Pericardium fibroblast (primary cell): ENCODE measurements around the gene TMEM225. TPM values are rescaled to one million over a fixed set of nuclear protein-coding genes. Genes with fewer than 3 reads are reported as not detected.

Experiments
- total RNA-seq: library from RNA; depleted of rRNA; stranded (reverse); fragments of >200 nt; gene quantifications from 2 replicates; pipeline ENCODE4 v1.2.3, GENCODE V29; 2015

Gene TMEM225
- total RNA-seq, result not detected in 2 replicates

DNA sequence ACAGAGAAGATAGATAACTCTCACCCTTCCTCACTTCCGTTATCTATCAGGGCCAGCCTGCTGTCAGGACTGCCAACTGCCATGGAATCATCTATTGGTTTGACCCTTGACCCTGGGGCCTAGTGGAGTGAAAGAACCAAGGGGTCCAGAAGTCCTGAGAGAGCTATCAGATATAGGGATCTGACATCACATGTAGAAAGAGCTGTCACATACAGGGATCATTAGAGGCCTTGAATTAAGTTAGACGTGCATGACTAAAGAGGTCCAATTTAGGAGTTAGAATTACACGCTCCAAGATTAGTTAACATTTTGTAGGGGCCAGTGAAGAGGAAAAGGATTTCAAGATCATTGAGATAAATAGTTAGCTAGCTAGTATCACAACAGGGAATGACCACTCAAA is at the start of gene TMEM225:
Gene TMEM225 (minus strand): TSS at position 101 of the 400 bp plus-strand sequence. CDS start 245 bp downstream, outside the sequence.

DNA sequence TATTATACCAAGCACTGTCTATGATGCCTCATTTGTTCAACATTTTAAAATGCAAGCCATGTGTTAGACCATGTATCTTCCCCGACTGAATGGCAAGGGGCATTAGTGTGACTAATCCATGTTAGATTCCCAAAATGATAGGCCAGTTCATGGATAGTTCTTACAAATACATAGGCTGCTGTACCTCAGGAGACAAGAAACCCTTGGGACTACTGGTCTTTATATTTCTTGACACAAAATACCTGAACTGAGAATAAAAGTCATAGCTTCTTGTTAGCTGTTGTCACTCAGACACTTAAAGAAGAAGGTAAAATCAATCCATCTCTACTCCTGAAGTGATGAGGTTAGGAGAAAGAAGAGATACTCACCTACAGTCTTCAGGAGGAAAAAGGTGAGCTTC is 16.4 kb upstream of the TMEM225 start, which contains the start of gene OR8D4:
Gene OR8D4 (plus strand): TSS at position 301 of the 400 bp plus-strand sequence. CDS start 4,265 bp downstream, outside the sequence.

Other genes starting within 250 kb of the TMEM225 start
- gene SCN3B, start 231.0 kb downstream of the TMEM225 start, total RNA-seq, result under 0.01 and 0.34 TPM in 2 replicates
- 3.1 and 8.3 TPM in 2 replicates for gene ZNF202, start 144.0 kb downstream of the TMEM225 start, total RNA-seq
- gene OR6X1, start 131.2 kb downstream of the TMEM225 start, total RNA-seq, result not detected in 2 replicates
- gene OR6M1, start 79.3 kb downstream of the TMEM225 start, total RNA-seq, result 1.6 TPM in 1 of 2 replicates, not detected in the other
- gene OR8D4, start 16.5 kb upstream of the TMEM225 start, total RNA-seq, result not detected in 2 replicates
- not detected in 2 replicates for gene OR4D5, start 53.9 kb upstream of the TMEM225 start, total RNA-seq
- not detected in 2 replicates for gene OR6T1, start 58.2 kb upstream of the TMEM225 start, total RNA-seq
- gene OR10S1, start 92.1 kb upstream of the TMEM225 start, total RNA-seq, result not detected in 2 replicates
- gene OR10G6, start 109.5 kb upstream of the TMEM225 start, total RNA-seq, result not detected in 2 replicates
- not detected in 2 replicates for gene OR10G4, start 127.3 kb upstream of the TMEM225 start, total RNA-seq
- not detected in 2 replicates for gene OR10G9, start 137.3 kb upstream of the TMEM225 start, total RNA-seq
- not detected in 2 replicates for gene OR10G8, start 141.1 kb upstream of the TMEM225 start, total RNA-seq
- not detected in 2 replicates for gene OR10G7, start 155.7 kb upstream of the TMEM225 start, total RNA-seq
- 7.2 and 15.6 TPM in 2 replicates for gene VWA5A, start 229.8 kb upstream of the TMEM225 start, total RNA-seq